GM12873 (cell line): ENCODE results near the gene PRKN.

Experiments used
- CTCF ChIP-seq: IDR thresholded peaks from 2 replicates; pipeline ENCODE4 v1.5.1; 2012; ENCODE audit warnings: low read depth, mild to moderate bottlenecking, moderate library complexity, low read length, control low read depth; ENCODE audit not compliant: insufficient read depth; ENCODE audit errors: missing control alignments

PRKN gene

GRCh38 chr6:162580619-162581018, 146.9 kb downstream of the PRKN start:
- no peak for TF ChIP-seq CTCF

GRCh38 chr6:162576016-162576415, 151.6 kb downstream of the PRKN start:
- TF ChIP-seq CTCF = no peak

GRCh38 chr6:162572240-162572639, 155.3 kb downstream of the PRKN start:
- TF ChIP-seq CTCF = no peak

GRCh38 chr6:162568266-162568665, 159.3 kb downstream of the PRKN start:
- TF ChIP-seq CTCF = no peak

GRCh38 chr6:162562041-162562440, 165.5 kb downstream of the PRKN start:
- TF ChIP-seq CTCF = no peak

GRCh38 chr6:162560891-162561290, 166.7 kb downstream of the PRKN start:
- TF ChIP-seq CTCF = no peak

- no peak for TF ChIP-seq CTCF
These were observed 173.0 kb downstream of the PRKN start for GRCh38 chr6:162554531-162554930.

- no peak for TF ChIP-seq CTCF
These were observed 180.7 kb downstream of the PRKN start for GRCh38 chr6:162546905-162547304.
